ENCODE data around the gene MLIP.

The MLIP gene

DNA sequence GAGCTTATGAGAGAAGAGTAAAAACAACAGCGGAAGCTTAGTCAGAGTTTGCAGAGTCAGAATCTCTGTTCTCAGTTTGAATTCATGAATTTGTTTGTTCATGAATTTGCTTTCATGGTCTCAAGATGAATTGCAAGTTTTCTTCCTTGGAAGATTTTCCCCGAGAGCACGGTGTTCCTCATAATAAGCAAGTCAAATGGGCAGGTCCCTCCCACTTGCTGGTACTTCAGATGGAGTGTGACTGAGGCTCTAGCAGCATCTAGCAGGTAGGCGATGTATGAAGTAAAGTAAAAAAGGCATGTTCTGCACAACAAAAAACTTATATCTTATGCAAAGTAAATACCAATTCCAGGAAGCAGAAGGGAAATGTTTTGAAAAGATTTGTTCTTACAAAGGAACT is 15.5 kb upstream of the MLIP start:
- no peak for DNase-seq (ENCODE audit: low read depth)

GRCh38 chr6:54096811-54097210 is 14.4 kb upstream of the MLIP start:
- no peak for DNase-seq (ENCODE audit: low read depth)

DNA sequence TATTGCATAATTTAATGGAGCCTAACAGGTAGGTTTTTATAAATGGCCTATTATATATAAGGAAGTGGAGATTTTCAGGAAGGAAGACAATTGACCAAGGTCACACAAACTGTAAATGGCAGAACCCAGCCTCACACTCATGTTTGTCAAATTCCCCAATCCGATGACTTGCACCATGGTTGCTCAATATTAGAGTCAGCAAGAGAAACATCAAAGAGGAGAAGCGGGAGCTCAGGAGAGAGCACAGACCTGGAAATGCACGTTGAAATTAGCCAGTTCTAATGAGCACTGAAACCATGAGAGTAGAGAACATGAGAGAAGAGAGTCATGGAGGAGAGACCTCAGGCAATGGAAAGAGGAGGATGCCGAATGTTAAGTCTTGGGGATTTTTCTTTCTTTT is 13.5 kb upstream of the MLIP start:
- no peak for DNase-seq (ENCODE audit: low read depth)

- DNase-seq (ENCODE audit: low read depth), result no peak
Measured at GRCh38 chr6:54098450-54099044, 12.7 kb upstream of the MLIP start.

DNA sequence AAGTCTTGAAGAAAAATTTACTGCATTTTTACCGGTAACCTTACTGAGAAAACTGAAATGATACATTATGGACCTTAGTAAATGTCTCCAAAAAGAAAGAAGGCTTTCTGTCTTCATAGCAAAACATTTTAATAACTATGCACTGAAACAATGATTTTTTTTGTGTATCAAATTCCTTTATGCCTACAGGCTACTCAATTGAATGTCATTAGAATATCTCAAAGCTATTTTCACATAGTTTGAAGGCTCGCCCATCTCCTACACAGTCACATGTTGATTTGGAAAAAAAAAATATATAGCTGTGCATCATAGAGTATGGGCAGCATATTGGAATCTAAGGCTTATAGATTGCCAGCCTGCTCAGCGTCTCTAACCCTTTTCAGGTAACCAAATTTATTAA is 12.0 kb upstream of the MLIP start:
- no peak for DNase-seq (ENCODE audit: low read depth)

DNA sequence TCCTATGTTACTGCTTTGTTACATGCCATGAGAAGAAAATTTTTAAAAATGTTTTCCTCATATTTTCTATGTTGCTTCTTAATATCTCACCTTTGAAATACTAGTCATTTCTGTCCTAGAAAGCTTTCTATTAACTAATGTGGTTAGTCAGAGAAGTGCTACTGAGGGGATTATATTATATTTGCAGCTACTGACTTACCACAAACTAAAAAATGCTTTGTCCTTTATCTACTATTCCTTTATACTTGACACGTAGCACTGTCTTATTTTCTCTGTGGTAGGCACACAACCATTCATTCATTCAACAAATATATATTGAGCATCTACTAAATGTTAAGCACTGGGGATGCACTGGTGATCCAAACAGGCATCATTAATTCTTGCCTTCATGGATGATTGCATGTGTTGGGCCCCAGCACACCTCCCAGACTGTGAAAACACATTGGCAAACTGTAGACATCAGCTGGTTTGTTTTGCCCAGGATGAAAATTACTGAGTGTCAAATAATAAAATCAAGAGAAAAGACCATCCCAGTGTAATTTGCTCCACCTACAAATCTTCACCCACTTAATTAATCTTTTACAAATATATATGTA is 10.7 kb upstream of the MLIP start:
- DNase-seq (ENCODE audit: low read depth), result no peak

GRCh38 chr6:54102238-54102637 is 9.0 kb upstream of the MLIP start:
- no peak for DNase-seq (ENCODE audit: low read depth)

GRCh38 chr6:54103497-54103896 is 7.7 kb upstream of the MLIP start:
- no peak for DNase-seq (ENCODE audit: low read depth)

DNA sequence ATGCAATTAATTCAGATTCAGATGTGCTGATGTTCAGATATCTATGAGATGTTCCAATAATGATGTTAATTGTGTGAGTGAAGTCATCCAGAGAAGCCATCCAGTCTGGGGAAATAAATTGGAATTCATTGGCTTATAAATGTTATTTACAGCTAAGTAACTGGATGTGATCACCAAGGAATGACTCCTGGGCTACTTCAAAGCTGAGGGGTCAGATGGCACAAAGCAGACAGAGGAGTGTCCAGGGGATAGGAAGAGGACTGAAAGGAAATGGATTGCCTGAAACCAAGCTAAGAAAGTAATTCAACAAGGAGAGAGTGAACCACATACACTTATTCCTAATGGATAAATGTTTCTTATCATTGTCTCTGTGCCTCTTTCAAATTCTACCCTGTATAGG is 4.5 kb upstream of the MLIP start:
- DNase-seq (ENCODE audit: low read depth), result no peak

DNA sequence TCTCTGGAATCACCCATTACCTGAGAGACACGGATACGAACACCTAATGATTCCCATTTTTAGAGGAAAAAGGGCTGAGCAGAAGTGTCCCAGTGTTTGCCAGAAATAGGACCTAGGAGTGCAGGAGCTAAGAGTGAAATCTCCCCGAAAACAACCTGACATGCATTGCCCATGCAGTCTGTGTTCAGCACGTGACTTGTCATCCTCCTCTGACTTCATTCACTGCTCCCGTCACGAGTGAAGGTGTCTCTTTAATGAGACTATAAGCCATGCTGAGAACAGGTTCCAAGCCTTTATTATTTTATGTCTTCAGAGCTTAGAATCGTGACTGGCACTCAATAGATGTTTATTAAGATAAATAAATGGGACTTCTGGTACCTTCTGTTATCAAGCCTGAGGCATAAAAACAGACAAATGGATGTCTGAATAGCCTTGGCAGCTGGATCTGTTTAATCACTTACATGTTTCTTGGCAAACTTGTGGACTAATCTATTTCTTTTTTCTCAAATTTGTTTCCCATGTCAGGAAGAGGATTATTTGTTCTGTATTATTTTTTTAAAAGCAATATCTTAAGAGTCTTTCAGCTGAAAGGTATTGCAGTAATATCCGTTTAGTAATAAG is 3.7 kb upstream of the MLIP start:
- no peak for DNase-seq (ENCODE audit: low read depth)

GRCh38 chr6:54108271-54108670 is 3.0 kb upstream of the MLIP start:
- no peak for DNase-seq (ENCODE audit: low read depth)

GRCh38 chr6:54109586-54109985 is 1.7 kb upstream of the MLIP start:
- DNase-seq (ENCODE audit: low read depth), result no peak

GRCh38 chr6:54112151-54112650 is 958 bp downstream of the MLIP start:
- DNase-seq (ENCODE audit: low read depth), result no peak

GRCh38 chr6:54114991-54115390 is 3.7 kb downstream of the MLIP start:
- DNase-seq (ENCODE audit: low read depth), result no peak

DNA sequence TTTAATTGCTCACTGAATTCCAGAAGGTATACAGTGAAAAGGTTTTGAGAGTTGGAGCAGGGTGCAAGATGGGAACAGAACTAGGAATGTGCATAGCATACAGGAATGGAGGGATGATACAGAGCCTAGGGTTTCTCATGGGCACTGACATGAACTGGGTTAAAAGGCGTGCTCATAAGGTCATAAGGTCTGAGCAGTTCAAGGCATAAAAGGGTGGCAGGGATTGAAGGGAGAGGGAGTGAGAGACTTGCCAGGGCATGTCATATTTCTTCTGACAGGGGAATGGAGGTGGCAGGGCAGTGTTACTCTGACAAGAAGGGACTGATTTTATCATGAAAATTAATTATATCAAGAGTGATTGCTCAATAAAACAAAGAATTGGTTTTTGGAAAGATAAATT is 4.7 kb downstream of the MLIP start:
- DNase-seq (ENCODE audit: low read depth), result no peak

GRCh38 chr6:54118117-54118516 is 6.9 kb downstream of the MLIP start:
- no peak for DNase-seq (ENCODE audit: low read depth)

- DNase-seq (ENCODE audit: low read depth), result no peak
Measured at GRCh38 chr6:54125493-54125892, 14.2 kb downstream of the MLIP start.

GRCh38 chr6:54130179-54130578 is 18.9 kb downstream of the MLIP start:
- DNase-seq (ENCODE audit: low read depth), result no peak

DNA sequence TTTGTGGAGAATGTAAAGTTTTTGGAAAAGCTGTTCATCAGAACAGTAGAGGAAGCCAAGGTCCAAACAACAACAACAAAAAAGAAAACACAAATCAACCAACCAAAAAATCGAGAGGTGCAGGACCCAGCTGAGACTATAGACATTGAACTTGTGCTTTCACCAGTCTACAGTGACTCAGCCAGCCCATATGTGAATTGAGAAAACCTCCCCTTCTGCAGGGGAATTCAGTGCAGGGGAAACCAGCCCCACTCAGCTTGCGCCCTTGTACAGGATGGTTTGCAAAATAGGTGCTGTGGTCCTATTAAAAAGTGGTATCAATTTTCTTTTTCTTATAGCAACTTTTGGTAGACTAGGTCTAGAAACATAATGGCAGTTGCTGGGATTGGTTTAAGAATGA is 21.3 kb downstream of the MLIP start:
- no peak for DNase-seq (ENCODE audit: low read depth)

DNA sequence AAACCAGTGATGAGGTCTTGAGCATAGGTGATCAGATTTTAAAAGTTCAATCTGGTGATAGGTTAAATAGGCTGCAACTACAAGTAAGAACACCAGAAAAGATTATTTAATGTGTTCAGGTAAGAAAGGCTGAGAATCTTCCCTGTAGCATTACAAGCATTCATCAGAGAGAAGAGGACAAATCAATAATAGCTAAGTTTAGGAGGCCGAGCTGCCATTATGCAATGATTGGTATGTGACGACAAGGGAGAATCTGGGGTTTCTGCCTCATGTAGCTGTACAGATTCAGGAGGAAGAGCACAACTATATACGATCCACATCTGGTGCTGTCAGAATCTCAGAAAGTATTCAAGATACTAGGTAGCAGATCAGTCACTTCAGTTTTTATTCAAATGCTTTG is 21.9 kb downstream of the MLIP start:
- DNase-seq (ENCODE audit: low read depth), result no peak

DNA sequence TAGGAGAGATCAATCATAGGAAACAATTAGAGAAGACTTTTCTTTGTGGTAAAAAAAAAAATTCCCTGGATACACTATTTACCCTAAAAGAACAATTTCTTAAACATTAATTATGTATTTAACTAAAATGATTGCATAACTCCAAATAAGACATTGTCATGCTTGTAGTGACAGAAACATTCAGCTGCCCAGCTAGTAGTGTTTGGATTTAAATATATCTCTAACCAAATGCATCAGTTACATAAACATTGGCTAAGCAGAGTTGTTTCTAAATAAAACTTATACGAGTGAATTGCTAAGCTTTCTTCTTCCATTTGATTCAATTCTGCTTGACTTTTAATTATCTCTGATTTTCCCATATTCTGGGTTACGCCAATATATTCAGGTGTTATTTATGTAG is 23.7 kb downstream of the MLIP start:
- DNase-seq (ENCODE audit: low read depth), result no peak

GRCh38 chr6:54135665-54136369 is 24.6 kb downstream of the MLIP start:
- DNase-seq (ENCODE audit: low read depth), result no peak

DNA sequence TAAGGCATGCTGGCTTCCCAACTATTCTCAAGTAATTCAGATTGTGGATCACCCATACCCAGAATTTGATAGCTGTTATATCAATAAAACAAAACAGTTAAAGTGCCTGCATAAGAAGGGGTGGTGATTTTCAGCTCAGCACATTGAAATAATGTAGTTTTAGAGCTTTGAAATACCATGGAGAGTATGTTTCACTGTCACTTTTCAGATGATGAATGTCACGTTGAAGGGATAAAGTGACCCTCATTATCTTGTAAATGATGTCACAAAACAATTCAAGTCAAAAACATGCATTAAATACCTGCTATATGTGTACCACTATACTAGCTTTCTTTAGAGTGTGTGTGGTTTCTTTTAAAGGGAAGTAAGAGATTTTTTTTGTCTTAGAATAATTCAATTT is 27.6 kb downstream of the MLIP start:
- DNase-seq (ENCODE audit: low read depth), result no peak

All from HS-27A (cell line).